PC-9 (cell line): ENCODE results near the gene COMMD1. TPM values are rescaled to one million over a fixed set of nuclear protein-coding genes. Genes with fewer than 3 reads are reported as not detected.

Experiments
- BruUV-seq: library from RNA; stranded (reverse); fragments of 400-500 nt; replicated peaks from 2 replicates; lab custom pipeline; 2021; lab: Mats Ljungman, UMichigan
- CTCF ChIA-PET: fragments of 300-600 bp; sonication (Branson Sonifier 250); formaldehyde crosslinking; loops from one replicate; lab custom pipeline; 2022; ENCODE audit warnings: antibody characterized with exemption; lab: Charles Lee
- POLR2A ChIA-PET: fragments of 300-600 bp; sonication (Branson Sonifier 250); formaldehyde crosslinking; loops from one replicate; lab custom pipeline; 2022; ENCODE audit warnings: antibody characterized with exemption; ENCODE audit not compliant: unreplicated experiment; lab: Charles Lee
- DNase-seq, 2 experiments: peaks; one replicate each; pipeline versions ENCODE4 v3.0.0 to v3.0.0-alpha.2; 2015 to 2022; ENCODE audit warnings: mixed read lengths in 1 of 2
- H2AFZ ChIP-seq: fragments of 200-600 bp; sonication (generic); 2 replicates; pipeline ENCODE4 v1.8.1; 2017; ENCODE audit warnings: antibody characterized with exemption
- H3F3A ChIP-seq: fragments of 200-600 bp; sonication (generic); 2 replicates; pipeline ENCODE4 v1.8.1; 2017; ENCODE audit warnings: antibody characterized with exemption, mild to moderate bottlenecking, low read depth; ENCODE audit not compliant: insufficient read depth
- H3K27ac ChIP-seq: fragments of 200-600 bp; sonication (generic); 2 replicates; pipeline ENCODE4 v1.6.1; 2016; ENCODE audit warnings: mixed run types
- H3K27me3 ChIP-seq: fragments of 200-600 bp; sonication (generic); 2 replicates; pipeline ENCODE4 v1.6.1; 2016; ENCODE audit warnings: low read depth, mixed run types; ENCODE audit not compliant: insufficient read depth
- H3K36me3 ChIP-seq: fragments of 200-600 bp; sonication (generic); 2 replicates; pipeline ENCODE4 v1.6.1; 2016; ENCODE audit warnings: low read depth, mixed run types
- H3K4me1 ChIP-seq: fragments of 200-600 bp; sonication (generic); replicated peaks from 2 replicates; pipeline ENCODE4 v1.6.1; 2016; ENCODE audit warnings: mixed run types; ENCODE audit not compliant: insufficient read depth
- H3K4me2 ChIP-seq: fragments of 200-600 bp; sonication (generic); 2 replicates; pipeline ENCODE4 v1.6.1; 2017; ENCODE audit warnings: mixed run types
- H3K4me3 ChIP-seq: fragments of 200-600 bp; sonication (generic); 2 replicates; pipeline ENCODE4 v1.6.1; 2016; ENCODE audit warnings: mixed run types
- H3K79me2 ChIP-seq: fragments of 200-600 bp; sonication (generic); 2 replicates; pipeline ENCODE4 v1.6.1; 2017; ENCODE audit warnings: low read depth, mixed run types
- H3K9me2 ChIP-seq: fragments of 200-600 bp; sonication (generic); 2 replicates; pipeline ENCODE4 v1.8.1; 2017; ENCODE audit warnings: mild to moderate bottlenecking; ENCODE audit not compliant: insufficient read depth
- H3K9me3 ChIP-seq: fragments of 200-600 bp; sonication (generic); 2 replicates; pipeline ENCODE4 v1.8.1; 2016; ENCODE audit warnings: low read depth; ENCODE audit not compliant: insufficient read depth
- H4K20me1 ChIP-seq: fragments of 200-600 bp; sonication (generic); 2 replicates; pipeline ENCODE4 v1.8.1; 2017; ENCODE audit not compliant: insufficient read depth
- CTCF ChIP-seq: fragments of 200-600 bp; sonication (generic); conservative IDR thresholded peaks from 2 replicates; pipeline ENCODE4 v1.6.1; 2017; ENCODE audit warnings: mixed run types, antibody characterized with exemption, mild to moderate bottlenecking, moderate library complexity
- EZH2 ChIP-seq: fragments of 200-600 bp; sonication (generic); IDR thresholded peaks from 2 replicates; pipeline ENCODE4 v1.8.0; 2017; ENCODE audit warnings: antibody characterized with exemption, low read depth
- intact Hi-C: fragments of 100-400 bp; cut with micrococcal nuclease; formaldehyde crosslinking; loops from one replicate; pipeline ENCODE4 v1.10.0; 2022; ENCODE audit not compliant: unreplicated experiment
- total RNA-seq: library from RNA; stranded (reverse); gene quantifications from 2 replicates; pipeline ENCODE4 v1.2.3, GENCODE V29; 2021

Gene COMMD1
- total RNA-seq, 1 experiment from 2014 or later, result 16.3 TPM

GRCh38 chr2:61984682-61985081 is 79.2 kb downstream of the COMMD1 start:
- Histone ChIP-seq H3K4me1 (no peaks in the 10 kb centered on the region), H3K27ac (no peak overlapping the region), H3K9me2 (no peaks in the 10 kb centered on the region), H3K27me3 (no peaks in the 10 kb centered on the region), H3K4me3 (no peak overlapping the region), H3K4me2 (no peak overlapping the region), H3K79me2 (no peaks in the 10 kb centered on the region), H4K20me1 (no peaks in the 10 kb centered on the region), H3K36me3 (no peaks in the 10 kb centered on the region), H3F3A (no peaks in the 10 kb centered on the region), H3K9me3 (peaks cover 6% of the 10 kb centered on the region; the same call in 1 of the 2 replicates), H2AFZ (no peak overlapping the region)
- DNase-seq, result no peak
- no peak for TF ChIP-seq EZH2
- no peak for TF ChIP-seq CTCF
- ChIA-PET POLR2A (no interaction called here), CTCF (interaction anchor here (0.7 kb wide), 1 partner anchor 8 kb away, joined by 3 read pairs; no protein-coding TSS in a partner anchor)
- no TSS peak for BruUV-seq
- intact Hi-C loops, result no loop called here

DNA sequence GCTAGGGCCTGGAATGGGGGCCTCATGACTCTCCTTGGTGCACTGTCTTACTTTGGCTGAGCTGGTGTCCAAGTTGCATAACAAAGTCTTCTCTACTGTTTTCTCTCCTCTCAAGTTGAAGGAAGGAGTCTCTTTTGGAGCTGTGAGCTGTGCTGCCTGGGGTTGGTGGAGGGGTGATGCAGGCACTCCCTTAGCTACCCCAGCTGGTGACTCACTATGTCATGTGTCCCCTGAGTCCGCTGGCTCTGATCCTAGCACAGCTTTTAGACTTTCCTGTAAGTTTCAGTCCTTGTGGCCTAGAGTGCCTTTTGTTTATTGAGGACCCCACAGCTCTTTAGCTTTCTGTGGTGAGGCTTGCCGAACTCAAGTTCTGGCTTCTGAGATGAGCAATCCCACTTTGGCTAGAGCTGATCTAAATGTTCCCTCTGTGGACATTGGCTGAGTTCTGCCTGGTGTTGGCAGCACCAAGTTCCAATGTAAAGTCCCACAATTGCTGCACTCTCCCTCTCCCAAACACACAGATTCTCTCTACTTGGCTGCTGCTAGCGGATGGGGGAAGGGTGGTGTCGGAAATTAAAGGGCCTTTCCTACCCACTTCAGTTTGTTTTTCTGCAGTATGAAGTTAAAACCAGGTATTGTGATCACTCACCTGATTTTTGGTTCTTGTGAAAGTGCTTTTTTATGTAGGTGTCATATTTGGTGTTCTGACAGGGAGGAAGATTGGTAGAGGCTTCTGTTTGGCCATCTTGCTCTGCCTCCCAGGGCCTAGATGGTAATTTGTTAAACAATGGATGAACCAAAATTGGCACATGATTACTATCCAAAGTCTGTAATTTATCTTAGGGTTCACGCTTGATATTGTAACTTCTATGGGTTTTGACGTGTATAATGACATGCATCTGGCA is 83.2 kb downstream of the COMMD1 start:
- no peaks in the 10 kb centered on the region for H3K4me1 ChIP-seq
- TF ChIP-seq CTCF (no peak), EZH2 (no peak)
- H3K36me3 ChIP-seq, result no peaks in the 10 kb centered on the region
- intact Hi-C loops, result no loop called here
- no peaks in the 10 kb centered on the region for H4K20me1 ChIP-seq
- no peak overlapping the region for H3K4me2 ChIP-seq
- no peaks in the 10 kb centered on the region for H3K9me3 ChIP-seq
- H3F3A ChIP-seq, result no peaks in the 10 kb centered on the region
- H3K27me3 ChIP-seq, result no peaks in the 10 kb centered on the region
- ChIA-PET POLR2A (no interaction called here), CTCF (interaction anchor here (0.6 kb wide), 1 partner anchor 28 kb away, joined by 3 read pairs; no protein-coding TSS in a partner anchor)
- no TSS peak for BruUV-seq
- no peaks in the 10 kb centered on the region for H3K9me2 ChIP-seq
- no peak overlapping the region for H2AFZ ChIP-seq
- no peak overlapping the region for H3K27ac ChIP-seq
- no peak overlapping the region for H3K4me3 ChIP-seq
- DNase-seq, result no peak
- H3K79me2 ChIP-seq, result no peaks in the 10 kb centered on the region

DNA sequence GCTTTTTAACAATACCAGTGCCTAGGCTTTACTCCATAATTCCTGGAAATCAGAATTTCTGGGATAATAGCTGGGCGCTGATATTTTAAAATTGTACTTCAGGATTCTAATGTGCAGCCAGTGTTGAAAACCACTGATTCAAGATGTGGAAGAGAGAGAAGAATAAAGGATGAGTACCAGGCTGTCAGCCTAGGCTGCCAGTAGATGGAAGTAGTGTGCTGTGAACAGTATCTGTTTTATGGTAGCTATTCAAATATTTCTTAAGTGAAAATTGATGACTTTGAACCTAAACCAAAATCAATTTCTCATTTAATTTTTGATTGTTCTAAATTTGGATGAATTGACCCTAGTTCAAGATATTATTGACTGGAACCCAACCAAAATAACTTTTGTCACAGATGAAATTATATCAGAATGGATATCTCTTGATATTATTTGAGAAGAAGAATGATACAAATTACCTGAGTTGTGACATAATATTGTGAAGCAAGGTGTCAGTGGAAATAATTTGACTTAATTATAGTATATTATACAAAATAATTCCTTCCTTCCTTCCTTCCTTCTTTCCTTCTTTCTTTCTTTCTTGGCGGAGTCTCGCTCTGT is 88.0 kb downstream of the COMMD1 start:
- BruUV-seq, result no TSS peak
- ChIA-PET POLR2A (interaction anchor here (0.5 kb wide), 1 partner anchor 66 kb away, joined by 6 read pairs; no protein-coding TSS in a partner anchor), CTCF (interaction anchor here (0.5 to 1.7 kb wide), 7 partner anchors 9 to 450 kb away, joined by 3 to 8 read pairs (median 3); no protein-coding TSS in a partner anchor)
- Histone ChIP-seq H3K27me3 (no peaks in the 10 kb centered on the region), H3K9me2 (no peaks in the 10 kb centered on the region), H3K27ac (no peak overlapping the region), H3K4me2 (no peak overlapping the region), H3K79me2 (no peaks in the 10 kb centered on the region), H3K9me3 (no peaks in the 10 kb centered on the region), H3K4me3 (no peak overlapping the region), H3K4me1 (no peaks in the 10 kb centered on the region), H4K20me1 (no peaks in the 10 kb centered on the region), H3K36me3 (no peaks in the 10 kb centered on the region), H2AFZ (no peak overlapping the region), H3F3A (no peaks in the 10 kb centered on the region)
- TF ChIP-seq CTCF (peak; percentile 91), EZH2 (no peak)
- intact Hi-C loops, result loop anchor here (1.0 to 5.0 kb wide), 6 partner anchors 76 to 1194 kb away; partner anchors contain the start of gene B3GNT2
- peak; percentile 26 to 53 for DNase-seq
